IMR-90 (cell line): ENCODE data around the gene NRARP.

Experiments
- CTCF ChIP-seq: conservative IDR thresholded peaks from 2 replicates; pipeline ENCODE4 v1.5.1; 2012; ENCODE audit warnings: mild to moderate bottlenecking, low read depth, low read length, improper control_type of control experiment
- ELK1 ChIP-seq: fragments of 150-350 bp; IDR thresholded peaks from 2 replicates; pipeline ENCODE4 v1.6.1; 2016; ENCODE audit warnings: low read depth, mild to moderate bottlenecking, low read length, moderate library complexity, borderline replicate concordance
- MXI1 ChIP-seq: IDR thresholded peaks from 2 replicates; pipeline ENCODE4 v1.6.1; 2012; ENCODE audit warnings: low read depth, mild to moderate bottlenecking, low read length, moderate library complexity, borderline replicate concordance
- POLR2A ChIP-seq: IDR thresholded peaks from 2 replicates; pipeline ENCODE4 v1.6.1; 2012; ENCODE audit warnings: mild to moderate bottlenecking, low read depth, low read length
- SMC3 ChIP-seq: fragments of 150-350 bp; IDR thresholded peaks from 2 replicates; pipeline ENCODE4 v1.6.1; 2016; ENCODE audit warnings: low read depth, mild to moderate bottlenecking, antibody characterized with exemption, low read length, moderate library complexity
- USF2 ChIP-seq: fragments of 150-350 bp; IDR thresholded peaks from 2 replicates; pipeline ENCODE4 v1.6.1; 2017; ENCODE audit warnings: mild to moderate bottlenecking, antibody characterized with exemption, low read length, low read depth

GRCh38 chr9:137317021-137317717 is 15.1 kb upstream of the NRARP start:
- TF ChIP-seq MXI1 (no peak), CTCF (no peak), POLR2A (no peak), USF2 (no peak), ELK1 (no peak), SMC3 (no peak)
